ENCODE results near the gene SHC4.

GRCh38 chr15:48850648-48851047 is 113.1 kb downstream of the SHC4 start:
- TF ChIP-seq CTCF (IDR thresholded peaks at IDR 0.05; ENCODE audit: poor library complexity, severe bottlenecking) (no peak), EZH2 (IDR thresholded peaks at IDR 0.05; ENCODE audit: borderline replicate concordance, insufficient read depth, low read length, poor library complexity, severe bottlenecking) (no peak), REST (IDR thresholded peaks at IDR 0.05; ENCODE audit: borderline replicate concordance) (no peak), EP300 (conservative IDR thresholded peaks at IDR 0.05; ENCODE audit: poor library complexity, severe bottlenecking) (no peak)
